OCI-M1 (cell line): ENCODE measurements around the gene TJAP1.
"Not testable (repeated sequence)": the region's sequence is repeated elsewhere in the genome, so short reads cannot be mapped to it uniquely, and the experiment has no call there.

Experiments used
- DNase-seq: peaks from one replicate; lab custom pipeline; 2025; lab: John Stamatoyannopoulos, UW

The TJAP1 gene

DNA sequence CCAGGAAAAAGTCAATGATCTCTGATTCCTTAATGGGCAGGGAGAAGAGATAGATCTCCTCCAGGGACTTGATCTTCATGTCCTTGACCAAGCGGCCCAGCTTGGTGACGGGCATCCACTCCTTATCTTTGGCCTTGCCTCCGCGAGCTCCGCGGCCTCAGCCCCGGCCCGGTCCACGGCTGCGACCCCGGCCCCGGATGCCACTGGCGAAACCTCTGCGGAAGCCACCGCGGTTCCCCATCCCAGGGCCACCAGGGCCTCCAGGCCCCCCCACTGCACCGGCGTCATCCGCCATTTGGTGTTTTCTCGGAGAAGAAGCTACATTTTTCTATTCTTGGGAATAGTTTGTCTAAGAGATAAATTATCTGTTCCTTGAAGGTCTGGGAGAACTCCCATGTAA, 62.0 kb downstream of the TJAP1 start:
- not testable (repeated sequence) for DNase-seq

DNA sequence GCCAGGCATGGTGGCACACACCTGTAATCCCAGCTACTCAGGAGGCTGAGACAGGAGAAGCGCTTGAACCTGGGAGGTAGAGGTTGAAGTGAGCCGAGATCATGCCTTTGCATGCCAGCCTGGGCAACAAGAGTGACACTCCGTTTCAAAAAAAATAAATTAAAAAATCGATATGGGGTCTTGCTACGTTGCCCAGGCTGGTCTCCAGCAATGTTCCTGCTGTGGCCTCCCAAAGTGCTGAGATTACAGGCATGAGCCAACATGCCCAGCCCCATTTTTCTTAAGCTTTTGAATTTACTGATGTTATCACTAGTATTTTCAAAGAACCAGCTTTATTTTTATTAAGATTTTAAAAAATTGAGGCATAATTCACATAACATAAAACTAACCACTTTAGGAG, 63.1 kb downstream of the TJAP1 start:
- no peak for DNase-seq

DNA sequence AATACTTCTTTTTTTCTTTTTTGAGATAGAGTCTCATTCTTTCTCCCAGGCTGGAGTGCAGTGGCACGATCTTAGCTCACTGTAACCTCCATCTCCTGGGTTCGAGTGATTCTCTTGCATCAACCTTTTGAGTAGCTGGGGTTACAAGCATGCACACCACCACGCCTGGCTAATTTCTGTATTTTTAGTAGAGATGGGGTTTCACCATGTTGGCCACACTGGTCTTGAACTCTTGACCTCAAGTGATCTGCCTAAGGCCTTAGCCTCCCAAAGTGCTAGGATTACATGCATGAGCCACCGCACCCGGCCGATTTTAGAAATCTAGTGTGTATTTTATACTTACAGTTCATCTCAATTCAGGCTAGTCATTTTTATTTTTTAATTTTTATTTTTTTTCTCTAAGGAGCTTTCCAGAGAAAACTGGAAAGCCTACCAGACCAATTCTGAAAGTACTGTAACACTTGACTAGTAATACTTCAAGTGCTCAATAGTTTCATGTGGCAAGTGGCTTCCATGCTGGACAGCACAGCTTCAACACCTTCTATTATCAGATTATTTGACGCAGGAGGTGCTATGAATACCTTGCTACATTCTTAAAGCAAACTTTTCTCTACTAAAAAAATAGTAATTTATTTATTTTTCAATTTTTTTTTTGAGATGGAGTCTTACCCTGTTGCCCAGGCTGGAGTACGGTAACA, 64.6 kb downstream of the TJAP1 start:
- DNase-seq = no peak

DNA sequence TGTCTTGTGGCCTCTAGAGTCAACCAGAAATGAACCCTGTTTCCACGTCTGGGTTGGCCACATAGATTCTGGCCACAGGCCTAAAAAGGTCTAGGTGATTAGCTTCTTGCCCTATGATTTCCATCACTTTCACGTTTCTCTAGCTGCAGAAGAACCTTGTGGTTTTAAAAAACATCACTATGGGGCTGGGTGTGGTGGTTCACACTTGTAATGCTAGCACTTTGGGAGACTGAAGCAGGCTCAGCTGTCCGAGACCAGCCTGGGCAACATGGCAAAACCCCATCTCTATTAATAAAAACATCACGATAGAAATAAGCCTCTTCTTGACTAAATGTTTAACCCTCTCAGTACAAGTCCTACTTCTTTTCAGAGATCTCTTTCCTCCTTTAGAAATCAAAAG, 67.1 kb downstream of the TJAP1 start:
- DNase-seq = no peak

DNA sequence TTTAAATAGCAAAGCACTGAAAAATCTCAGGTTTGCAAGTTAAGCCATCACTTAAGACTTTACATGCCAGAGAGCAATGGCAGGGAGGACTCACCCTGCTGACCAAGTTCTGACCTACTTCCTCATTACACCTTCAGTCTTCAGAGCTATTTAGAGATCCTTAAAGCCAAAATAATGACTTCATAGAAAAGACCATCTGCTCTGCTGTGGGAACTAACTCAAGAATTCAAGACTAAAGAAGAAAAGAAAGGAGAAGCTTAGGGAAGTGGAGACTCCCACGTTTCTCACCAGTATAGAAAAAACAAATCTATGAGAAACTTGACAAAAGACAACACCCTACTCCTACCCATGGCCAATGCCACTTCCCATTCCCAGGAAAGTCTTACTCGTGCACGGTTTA, 69.9 kb downstream of the TJAP1 start:
- no peak for DNase-seq
